Activated CD4-positive, CD25-positive, alpha-beta regulatory T cell (primary cell): ENCODE results near the gene ASB7.
A peak's percentile ranks its signal among the peaks of the same experiment; 100 is the strongest.
"Not testable (repeated sequence)": the region's sequence is repeated elsewhere in the genome, so short reads cannot be mapped to it uniquely, and the experiment has no call there.

Experiments
- DNase-seq, 4 experiments: peaks; one replicate each; lab custom pipeline; 2025; lab: John Stamatoyannopoulos, UW

ASB7 gene, protein sequence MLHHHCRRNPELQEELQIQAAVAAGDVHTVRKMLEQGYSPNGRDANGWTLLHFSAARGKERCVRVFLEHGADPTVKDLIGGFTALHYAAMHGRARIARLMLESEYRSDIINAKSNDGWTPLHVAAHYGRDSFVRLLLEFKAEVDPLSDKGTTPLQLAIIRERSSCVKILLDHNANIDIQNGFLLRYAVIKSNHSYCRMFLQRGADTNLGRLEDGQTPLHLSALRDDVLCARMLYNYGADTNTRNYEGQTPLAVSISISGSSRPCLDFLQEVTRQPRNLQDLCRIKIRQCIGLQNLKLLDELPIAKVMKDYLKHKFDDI

DNA sequence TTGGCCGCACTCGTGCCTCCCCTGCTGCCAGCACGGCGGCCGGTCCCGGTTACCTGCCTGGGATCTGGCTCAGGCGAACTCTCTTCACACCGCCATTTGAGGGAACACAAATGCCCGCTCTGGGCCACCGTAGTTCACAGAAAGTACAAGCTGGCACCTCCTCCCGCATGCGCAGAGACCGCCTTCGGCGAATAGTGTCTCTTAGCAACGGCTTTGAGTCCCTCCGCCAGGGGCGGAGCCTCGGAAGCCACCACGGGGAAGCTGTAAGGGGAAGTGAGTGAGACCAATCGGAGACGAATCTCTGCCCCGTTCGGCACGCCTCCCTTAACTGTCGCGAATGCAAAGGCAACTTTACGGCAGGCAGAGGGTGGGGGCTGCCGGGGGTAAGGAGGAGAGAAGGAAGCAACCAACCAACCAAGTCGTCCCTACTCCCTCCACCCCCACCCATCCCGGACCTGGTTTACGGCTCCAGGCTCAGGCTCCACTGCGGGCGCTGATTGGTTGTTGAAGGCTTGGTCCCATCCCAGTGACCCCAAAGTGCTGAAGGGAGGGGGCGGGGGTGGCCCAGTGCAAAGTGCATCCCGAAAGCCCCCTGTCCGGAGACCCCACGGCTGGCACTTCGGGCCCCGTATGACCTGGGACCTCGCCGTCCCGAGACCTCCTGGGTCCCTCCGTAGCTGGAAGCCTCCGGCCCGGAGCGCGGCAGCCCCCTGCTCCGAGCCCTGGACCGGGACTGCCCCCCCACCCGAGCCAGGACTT, at the start of gene ASB7, which contains the start of gene LINS1:
ASB7 (plus strand) TSS at position 526 of the 759 bp plus-strand sequence. CDS start 9,628 bp downstream, outside the sequence.
LINS1 (minus strand) TSS at position 121 of the 759 bp plus-strand sequence. CDS start 21,342 bp downstream, outside the sequence.
- DNase-seq = peak; percentile 95 to 99 (median 98)

DNA sequence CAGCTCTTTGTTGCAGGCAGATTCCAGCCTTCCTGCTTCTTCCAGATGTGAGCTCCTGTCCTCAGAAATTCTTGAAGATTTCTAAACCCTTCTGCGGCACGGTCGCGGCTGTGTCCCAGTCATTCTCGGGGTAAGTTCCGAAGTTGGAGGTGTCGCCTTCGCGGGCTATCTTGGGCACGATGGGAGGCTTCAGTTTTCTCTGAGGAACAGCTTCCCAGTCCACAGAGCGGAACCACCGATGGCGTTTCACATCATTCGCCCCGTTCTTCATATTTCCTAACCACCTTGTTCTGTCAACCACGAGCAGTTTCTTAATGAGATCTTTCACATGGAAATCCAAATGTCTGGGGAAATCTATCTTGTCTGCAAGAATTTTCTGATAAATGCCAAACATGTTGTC, 48.9 kb upstream of the ASB7 start:
- no peak for DNase-seq

DNA sequence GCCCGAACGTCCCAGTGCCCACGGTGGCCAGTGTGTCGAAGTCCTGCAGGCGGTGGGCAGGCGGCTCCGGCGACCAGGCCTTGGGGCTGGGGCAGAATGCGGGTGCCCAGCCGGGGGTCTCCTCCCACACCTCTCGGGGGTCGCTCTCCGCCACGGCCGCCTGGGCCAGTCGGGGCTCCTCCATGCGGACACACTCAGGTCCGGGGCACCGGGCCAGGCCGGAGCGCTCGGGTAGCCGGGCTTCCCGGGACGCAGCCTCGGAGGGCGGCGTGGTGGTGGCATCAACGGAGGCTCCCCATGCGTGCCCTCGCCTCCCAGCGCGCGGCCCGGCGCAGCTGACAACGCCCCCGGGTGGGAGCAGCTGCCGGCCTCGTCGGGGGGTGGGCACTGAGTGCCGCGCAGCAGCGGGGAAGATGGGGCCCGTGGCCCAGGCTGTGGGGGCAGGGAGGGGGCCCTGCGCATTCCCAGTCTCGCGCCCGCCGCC, 43.6 kb upstream of the ASB7 start:
- DNase-seq = no peak

DNA sequence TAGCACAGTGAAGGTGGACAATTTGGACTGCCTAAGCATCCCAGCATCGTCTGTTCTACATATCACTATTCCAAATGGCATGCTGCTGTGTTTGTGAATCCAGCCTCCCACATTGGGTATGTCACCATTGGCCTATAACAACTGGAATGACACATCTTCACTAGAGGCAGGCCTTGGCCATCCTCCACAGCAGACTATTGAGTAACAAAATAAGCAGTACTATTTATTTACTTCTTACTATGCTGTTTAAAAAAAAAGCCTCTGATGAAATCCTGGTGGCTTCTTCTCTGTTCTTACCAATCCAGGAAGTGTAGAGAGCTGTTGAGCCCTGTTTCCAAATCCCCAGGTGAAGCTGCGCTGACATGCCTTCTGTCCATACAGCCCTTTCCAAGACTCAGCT, 43.1 kb upstream of the ASB7 start:
- DNase-seq = no peak

DNA sequence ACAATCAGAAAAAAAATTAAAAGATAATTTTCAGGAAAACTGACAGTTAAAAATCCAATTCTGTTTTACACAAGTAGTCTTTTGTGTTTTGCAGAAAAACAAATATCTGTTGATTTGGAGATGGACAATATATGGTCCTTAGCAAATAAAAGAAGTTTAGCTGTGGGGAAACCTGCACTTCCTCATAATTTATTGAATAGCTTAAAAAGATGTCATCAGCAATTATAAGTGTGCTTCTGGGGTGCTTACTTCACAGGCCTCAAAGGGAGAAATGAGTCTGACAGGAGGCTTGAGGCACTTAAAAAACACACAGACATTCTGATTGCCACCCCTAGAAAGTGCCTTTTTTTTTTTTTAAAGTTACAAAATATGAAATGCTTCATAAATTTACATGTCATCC, 42.1 kb upstream of the ASB7 start:
- no peak for DNase-seq

DNA sequence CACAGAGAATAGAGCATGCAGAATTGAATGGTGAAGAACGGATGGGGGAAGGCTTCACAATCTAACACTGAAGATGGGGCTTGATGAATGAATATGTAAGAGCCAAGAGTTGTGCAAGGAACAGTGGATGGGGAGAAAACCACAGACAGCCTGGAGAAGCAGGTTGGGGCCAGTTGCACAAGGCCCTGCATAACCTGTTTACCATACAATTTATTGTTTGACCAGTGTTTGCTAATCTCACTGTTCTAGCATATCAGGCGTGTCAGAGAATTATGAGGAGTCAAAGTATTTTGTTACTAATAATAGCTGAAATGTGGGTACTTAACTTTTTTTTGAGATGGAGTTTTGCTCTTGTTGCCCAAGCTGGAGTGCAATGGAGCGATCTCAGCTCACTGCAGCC, 36.8 kb upstream of the ASB7 start:
- DNase-seq = no peak

DNA sequence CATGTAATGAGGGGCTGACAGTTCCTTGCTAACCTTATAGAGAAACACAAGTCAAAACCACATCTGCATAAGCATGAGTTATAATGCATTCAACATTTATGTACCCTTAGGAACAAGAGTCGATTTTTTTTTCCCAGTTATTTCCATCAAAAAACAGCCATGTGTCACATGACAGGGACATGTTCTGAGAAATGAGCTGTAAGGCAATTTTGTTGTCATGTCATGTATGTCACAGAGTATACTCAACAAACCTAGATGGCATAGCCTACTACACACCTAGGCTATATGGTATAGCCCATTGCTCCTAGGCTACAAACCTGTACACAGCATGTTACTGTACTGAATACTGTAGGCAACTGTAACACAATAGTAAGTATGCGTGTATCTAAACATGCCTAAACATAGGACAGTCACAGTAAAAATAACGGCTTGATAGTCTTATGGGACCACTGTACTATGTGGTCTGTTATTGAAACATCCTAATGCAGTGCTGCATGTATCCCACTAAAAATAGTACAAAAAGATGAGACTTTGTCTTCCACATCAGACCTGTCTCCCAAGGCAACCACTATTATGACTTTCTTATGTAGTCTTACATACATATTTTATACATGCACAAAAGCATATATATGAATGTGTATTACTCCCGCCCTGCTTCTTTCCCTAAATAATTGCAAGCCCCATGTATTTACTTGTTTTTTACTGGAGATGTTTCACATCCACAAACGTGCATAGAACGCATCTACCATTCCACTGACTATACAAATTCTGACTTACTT, 35.4 kb upstream of the ASB7 start:
- DNase-seq = no peak

DNA sequence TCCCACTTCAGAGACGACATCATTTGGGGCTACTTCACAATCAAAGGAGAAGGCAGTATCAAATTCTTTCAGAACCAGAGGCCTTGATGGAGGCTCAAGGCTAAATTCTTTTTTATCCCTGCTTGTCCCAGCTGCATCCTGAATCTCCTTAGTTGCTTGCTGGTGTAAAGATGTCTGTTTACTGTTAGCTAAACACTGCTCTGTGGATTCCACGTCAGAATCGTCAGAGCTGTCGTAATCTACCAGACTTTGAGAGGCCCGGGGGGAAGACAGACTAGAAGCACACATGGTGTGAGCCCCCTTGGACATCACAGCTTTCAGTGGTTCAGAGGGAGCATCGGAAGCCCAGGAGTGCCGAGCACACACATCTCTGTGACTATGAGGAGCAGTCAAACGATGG, 33.0 kb upstream of the ASB7 start:
- DNase-seq = no peak

DNA sequence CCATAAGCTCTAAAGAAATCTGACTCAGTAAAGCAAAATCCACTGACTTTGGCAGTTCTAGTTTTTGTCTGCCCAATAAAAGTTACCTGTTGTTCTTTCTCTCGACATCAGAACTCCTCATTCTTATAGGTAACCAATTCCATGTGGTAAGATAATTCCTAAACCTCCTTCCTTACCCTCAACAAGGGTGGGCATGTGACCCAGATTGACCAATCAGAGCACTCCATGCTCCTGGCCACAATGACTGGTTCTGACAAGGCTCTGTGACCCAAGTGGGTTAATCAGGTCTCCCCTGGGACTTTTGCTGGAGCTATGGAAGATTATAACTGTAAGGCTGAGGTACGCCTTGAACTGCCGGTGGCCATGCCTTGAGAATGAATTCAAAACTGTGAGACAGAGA, 32.1 kb upstream of the ASB7 start:
- no peak for DNase-seq

DNA sequence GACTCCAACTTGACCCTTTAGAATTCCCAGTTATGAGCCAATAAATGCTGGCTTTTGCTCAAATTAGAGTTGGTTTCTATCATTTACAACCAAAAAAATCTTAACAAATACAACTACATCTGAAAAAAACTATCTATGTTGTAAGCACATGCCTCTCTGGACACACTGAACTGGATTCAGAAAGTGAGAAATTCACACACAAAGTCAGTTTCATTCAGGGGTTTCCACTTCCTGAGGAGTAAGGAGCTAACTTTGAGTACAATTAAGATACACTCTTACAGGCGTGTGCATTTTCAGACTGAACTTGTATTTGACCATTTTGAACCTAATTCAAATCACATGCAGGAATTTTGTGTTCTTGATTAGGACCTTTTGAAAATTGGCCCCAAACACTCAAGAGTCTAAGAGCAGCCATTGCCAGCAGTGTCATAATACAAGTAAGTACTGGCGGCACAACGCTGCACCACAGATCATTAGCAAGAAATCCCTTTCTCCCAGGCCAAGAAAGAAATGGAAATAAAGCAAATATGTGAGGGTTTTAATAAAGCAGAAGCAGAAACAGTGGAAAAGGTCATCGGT, 31.6 kb upstream of the ASB7 start:
- DNase-seq = no peak

DNA sequence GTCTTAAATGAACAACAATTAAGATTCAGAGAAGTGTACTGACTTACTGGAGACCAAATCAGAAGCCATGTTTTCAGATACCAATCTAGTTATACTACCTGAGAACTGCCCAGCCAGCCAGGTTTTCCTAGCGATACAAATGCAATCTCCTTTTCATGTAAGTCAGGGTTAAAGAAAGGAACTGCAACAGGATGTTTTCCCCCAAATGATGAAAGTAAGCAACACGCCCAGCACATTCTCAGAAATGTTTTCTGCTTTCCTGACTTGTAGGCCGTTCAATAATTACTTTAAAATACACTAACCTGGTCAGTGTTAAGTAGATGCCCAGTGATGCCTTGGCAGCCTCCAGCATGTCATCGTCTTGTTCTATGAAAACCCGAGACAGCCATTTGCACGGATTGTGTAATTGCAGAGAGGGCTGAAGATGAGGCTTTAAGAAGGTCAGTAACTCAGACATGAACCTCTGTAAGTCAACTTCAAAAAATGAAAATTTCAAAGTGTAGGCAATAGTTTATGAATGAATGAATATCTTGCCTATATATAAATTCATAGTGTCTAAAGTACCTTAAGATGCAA, 30.7 kb upstream of the ASB7 start:
- DNase-seq = no peak

DNA sequence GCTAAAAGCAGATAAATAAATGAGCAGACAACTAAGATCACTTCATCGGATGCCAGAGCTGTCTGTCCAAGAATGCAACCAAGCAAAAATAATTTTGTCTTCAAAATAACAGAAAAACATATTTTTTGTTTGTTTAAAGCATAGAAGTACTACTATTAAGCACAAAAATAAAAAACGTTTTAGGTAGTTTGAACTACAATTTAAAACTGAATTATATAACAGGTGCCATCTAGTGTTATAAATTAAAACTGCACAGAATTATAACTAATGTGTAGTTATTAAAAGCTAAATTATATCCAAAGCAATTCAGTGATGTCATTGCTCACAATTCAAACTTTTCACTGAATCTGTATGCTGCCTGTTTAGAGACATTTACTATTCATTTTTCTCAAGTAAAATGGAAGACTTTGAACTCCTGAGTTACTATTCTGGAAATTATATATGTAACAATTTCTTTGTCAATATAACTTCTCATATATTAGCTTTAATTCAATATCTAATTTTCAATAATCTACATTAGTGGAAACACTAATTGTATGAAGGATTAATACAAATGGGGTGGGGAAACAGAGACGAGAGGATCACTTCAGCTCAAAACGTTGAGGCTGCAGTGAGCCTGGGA, 29.9 kb upstream of the ASB7 start:
- DNase-seq = no peak

DNA sequence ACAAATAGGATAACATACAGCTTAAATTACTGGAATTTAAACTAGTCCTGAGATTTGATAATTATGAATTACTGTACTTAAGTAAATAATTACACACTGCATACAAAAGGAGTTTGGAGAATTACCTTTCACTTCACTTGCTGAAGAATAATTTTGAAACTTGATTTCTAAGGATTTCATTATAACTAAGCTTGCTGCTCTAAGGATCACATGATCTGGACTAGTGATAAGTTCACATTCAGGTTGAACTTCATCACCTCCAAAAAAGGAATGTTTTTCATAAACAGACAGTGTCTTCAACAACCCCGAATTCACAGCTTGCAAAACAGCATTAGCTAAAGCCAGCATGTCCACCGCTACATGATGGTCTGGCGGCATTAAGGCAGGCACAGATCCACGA, 28.9 kb upstream of the ASB7 start:
- no peak for DNase-seq

DNA sequence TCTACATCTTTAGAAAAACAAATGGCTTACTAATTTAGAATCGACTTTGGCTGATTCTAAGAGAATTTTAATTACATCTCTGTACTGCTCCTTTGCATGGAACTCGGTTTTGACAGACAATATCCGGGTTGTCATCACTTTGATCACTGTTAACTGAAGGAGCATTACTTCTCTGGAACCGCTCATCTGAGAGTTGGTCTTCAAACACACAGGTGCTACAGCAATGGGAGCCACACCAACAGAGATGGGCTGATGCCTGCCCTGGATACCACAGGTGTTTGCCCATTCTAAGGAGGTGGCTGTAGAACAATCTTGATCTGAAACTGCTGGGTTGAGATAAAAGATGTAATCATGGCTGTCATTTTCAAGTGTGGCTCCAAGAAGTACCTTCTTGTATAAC, 22.0 kb upstream of the ASB7 start:
- no peak for DNase-seq

DNA sequence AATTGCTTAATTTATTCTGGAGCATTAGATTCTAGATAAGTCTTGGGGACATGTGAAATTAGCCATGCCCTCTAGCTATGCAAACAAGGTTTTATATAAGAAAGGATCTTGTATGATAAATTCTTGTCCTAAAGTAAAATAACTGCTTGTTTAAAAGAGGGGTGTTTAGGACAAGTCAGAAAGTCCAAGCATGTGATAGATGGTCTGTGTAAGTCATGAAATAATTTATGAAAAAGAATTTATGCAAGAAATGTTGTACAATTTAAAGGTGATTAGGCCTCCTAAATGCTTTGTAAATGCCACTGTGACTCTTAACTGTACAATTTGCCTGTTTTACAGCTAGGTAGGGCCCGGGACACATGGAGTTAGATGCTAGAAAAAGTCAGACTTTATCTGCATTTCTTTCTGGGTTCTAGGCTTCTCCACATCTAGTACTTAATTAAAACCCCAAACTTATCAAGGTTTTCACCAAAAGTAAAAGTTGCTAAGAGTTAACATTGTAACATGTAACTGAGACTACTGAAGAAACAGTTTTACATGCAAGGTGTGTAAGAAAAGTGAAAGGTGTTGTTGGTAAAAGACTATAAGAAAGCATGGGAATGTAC, 13.6 kb upstream of the ASB7 start:
- no peak for DNase-seq

DNA sequence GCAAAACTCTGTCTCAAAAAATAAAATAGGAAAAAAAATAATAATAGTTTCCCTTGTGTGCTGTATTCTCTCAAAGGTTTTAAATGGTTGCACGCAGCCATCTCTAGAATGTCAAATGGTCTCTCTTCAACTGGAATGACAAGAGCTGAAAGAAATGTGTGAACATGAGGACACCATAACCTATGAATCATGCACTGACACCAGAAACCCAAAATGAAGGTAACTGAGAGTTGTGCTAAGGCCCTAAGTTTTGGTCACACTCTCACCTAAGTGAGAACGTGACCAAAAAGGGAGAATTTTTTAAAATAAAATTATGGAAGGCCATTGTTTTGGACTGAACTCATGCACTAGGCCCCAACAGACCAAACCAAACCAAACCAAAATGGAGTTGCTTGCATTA, 11.2 kb upstream of the ASB7 start:
- DNase-seq = not testable (repeated sequence)

DNA sequence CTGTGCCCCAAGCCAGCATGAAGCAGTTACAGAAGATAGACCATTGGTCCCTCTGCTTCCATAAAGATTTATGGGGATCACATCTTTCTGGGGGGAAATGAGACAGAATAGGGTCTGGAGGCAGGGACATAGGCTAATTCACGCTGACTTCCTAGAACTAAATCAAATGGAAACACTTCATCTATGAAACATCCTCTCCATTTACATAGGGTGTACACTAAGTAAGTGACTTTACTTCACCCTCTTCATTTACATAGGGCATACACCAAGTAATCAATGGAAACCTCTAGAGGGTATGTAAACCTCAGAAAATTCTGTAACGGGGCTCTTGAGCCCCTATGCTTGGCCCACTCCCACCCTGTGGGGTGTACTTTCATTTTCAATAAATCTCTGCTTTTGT, 10.6 kb upstream of the ASB7 start:
- DNase-seq = no peak

DNA sequence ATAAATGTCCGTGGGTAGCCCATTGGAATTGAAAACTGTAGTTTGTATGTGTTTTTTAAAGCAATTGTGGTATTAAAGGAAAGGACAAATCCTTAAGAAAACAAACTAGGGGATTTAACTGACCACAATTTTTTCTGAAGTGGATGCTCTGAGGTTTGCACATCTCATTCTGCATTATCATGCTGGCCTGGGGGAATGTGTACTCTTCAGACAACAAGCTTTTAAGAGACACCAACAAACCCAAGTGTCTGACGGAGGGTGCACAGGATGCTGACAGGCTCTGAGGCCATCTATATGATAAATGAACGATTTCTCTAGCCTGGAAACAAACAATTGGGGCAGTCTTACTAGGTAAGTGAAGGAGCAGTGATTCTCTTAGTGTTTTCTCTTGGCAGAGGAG, 9.5 kb upstream of the ASB7 start:
- DNase-seq = no peak

DNA sequence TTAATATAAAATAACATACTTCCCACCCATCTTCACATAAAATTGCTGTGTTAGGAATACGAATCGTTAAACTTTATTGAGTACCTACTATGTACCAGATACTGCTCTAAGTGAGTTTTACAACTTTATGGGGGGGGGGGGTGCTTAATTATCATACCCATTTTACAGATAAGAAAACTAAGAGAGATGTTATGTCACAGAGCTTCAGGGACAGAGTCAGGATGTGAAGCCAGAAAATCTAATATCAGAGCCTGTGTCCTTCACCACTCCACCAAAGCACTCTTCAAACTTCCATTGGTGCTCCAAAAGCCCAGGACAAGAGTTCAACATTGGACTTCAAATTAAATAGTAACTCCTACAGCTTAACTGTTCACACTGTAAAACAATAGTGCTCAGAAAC, 9.0 kb upstream of the ASB7 start:
- DNase-seq = no peak

DNA sequence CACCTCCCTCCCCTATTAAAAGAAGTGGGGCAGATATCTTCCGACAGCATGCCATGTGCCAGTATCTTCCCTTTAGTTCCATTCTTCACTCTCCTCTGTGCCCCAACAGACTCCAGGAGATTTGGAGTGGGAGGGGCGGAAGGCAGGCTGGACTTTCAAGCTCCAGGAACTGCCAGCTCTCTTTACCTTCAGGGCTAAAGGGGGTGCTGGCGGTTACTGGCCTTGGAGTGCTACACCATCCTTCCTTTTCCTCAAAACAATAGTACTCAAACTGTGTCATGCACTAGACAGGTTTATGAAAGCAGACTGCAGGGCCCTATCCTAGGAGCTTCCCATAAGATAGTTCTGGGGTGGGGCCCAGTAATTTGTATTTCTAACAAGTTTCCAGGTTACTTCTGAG, 6.4 kb upstream of the ASB7 start:
- no peak for DNase-seq

DNA sequence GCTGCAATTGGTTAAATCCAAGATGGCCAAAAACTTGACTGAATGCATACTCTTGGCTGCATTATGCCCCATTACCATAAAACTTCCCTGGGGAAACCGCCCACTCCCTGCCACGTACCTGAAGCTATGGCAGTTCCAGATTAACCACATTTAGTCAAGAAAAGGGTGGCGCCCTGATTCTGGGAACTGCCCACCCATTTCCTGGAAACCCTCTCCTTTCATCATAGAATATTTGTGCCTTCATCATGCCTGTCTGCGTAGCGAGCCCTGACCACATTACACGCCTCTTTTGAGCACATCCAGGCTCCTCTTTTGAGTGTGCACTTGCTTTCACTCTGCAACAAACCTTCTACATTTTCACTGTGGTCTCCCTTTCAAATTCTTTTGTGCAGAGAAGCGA, 5.6 kb upstream of the ASB7 start:
- DNase-seq = peak; percentile 77 to 94 (median 82)
